GM19397 (cell line): Measurements from ENCODE around the gene SINHCAF.

Experiments
- ATAC-seq: cut with Tn5 transposase; IDR thresholded peaks from one replicate; pipeline ENCODE4 v1.9.1; 2021; ENCODE audit warnings: mild to moderate bottlenecking, moderate library complexity; ENCODE audit not compliant: unreplicated experiment

SINHCAF gene

DNA sequence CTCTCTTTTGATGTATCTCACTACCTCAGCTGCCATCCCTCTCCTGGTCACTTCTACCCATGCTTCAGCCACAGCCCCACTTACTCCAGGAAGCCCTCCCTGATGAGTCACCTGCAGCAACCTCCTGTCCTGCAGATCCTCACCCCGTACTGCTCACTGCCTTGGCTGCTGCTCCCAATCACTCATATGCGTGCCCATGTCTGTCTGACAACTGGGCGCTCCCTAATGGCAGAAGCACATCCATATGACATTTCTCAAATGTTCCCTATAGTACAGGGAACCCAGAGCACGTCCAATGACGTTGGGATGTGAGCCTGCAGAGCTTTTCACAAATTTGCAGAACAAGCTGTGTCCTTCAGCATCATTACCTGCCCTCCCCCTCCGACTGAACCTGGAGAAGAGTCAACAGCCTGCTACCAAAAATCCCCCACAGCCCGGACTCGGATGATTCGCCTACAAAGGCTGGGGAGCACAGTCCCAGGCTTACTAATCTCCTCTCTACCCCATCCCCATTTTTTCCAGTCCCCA, 90.0 kb downstream of the SINHCAF start:
- ATAC-seq = no peak

DNA sequence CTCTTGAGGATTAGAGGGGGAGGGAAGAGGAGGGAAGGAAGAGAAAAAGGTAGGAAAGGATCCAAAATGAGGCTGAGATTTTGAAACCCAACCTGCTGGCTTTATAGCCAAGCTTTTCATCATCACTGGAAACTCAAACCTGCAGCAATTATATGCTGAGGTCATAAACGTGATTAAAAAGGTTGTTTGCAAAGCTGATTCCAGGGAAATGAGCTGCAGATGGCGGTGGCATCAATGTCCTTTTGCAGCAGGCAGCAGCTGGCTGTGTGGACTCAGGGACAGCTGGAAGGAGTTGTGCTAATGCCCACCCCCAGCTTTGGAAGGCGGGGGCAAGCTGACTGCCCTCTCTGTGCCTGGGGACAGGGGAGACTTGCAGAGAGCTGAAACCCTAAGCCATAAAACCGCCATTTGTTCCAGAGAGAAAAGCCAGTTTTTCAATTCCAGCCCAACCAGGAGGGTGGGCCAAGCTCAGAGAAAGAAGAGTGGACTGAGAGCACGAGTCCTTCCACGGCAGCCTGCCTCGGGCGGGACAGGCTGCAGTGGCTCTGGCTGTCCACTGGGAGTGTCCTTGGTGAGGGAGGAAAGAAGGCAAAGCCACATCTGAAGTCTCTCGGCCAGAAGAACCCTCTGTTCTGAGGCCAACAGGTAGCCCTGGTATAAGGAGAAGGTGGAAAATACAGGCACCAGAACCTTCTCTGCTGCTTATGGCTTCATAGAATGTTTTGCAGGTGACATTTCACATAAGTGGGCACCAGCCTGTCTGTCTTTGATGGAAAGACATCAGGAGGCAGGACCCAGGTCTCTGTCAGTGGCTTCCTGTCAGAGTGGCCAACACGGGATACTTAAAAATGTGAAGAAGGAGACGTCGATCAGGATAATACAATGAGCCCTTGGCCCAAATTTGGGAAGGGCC, 90.7 kb downstream of the SINHCAF start:
- no peak for ATAC-seq

DNA sequence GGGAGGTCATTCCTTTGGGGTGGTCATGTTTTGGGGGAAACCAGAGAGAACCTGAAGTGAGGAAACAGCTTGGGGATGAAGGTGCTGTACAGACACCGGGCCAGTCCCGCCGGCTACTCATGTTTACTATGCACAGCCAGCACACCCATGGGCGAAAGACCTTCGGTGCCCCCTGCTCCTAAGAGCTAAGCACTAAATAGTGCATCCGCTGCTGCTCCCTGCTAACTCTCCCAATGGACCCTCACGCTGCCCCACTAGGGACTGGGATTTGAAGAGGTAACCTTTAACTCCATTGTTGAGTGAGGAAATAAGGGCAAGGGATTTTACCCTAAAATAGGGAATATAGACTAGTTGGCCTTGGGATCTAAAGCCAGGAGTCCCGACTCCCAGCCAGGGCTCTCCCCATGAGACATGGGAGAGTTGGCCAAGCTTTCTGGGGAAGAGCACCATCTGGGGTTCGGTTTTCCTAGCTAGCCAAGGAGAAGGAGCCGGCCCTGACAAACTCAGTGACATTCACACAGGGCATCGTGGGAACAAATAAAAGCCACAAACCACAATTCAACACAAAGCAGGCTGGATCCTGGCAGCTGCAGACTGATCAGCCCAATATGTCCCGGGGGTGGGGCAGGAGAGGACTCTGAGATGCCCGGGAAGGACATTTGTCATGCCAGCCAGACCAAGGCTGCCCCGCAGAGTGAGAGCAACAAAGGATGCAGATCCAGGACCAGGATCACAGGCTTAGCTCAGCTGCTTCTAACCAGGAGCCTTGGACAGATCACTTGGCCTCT, 91.7 kb downstream of the SINHCAF start:
- ATAC-seq = no peak

DNA sequence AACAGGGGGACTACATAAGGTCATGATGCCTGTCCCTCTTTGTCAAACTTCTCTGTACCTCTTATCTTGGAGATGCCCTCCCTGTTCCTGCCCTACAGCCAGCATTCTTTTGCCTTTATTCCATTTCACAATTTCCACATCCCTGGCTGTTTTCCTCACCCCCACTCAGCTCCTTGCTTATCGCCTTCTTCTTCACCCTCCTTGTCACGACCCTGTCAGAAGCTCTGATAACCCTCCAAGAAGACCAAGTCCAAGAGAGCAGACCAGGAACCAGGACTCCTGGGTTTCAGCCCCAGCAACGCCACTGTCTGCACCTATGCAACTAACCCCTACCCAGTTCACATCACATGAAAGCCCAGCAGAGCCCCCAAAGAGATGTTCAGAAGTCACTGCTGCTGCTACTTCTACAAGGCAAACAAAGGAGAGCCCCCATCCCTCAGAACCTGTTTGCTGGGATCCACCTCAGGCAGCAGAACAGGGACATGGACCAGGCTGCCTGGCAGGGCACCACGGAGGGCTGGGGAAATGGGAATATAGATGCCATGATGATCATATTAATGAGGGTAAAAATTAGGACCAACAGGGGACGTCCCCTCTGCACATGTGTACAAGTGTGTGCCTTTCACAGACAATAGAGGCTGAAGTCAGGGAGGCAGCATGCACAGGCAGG, 92.8 kb downstream of the SINHCAF start:
- ATAC-seq = no peak

DNA sequence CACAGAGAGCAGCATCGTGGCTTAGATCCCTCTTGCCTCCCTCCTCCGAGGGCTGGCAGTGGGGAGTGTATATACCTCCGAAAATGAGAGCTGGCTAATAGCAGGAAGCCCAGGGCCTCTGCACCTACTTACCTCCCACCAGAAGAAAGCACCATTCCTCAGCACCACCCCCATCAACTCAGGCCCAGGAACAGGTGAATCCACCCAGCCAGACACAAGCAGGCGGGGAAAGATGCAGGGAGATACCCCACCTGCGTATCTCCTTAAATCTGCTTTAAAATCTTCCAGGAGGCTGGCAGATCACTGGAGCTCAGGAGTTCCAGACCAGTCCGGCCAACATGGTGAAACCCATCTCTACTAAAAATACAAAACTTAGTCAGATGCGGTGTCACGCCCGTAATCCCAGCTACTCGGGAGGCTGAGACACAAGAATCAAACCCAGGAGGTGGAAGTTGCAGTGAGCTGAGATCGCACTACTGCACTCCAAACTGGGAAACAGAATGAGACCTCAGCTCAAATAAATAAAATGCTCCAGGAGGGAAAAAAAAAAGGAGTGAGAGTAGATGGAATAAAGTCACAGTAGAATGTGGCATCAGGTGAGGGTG, 93.5 kb downstream of the SINHCAF start:
- no peak for ATAC-seq

DNA sequence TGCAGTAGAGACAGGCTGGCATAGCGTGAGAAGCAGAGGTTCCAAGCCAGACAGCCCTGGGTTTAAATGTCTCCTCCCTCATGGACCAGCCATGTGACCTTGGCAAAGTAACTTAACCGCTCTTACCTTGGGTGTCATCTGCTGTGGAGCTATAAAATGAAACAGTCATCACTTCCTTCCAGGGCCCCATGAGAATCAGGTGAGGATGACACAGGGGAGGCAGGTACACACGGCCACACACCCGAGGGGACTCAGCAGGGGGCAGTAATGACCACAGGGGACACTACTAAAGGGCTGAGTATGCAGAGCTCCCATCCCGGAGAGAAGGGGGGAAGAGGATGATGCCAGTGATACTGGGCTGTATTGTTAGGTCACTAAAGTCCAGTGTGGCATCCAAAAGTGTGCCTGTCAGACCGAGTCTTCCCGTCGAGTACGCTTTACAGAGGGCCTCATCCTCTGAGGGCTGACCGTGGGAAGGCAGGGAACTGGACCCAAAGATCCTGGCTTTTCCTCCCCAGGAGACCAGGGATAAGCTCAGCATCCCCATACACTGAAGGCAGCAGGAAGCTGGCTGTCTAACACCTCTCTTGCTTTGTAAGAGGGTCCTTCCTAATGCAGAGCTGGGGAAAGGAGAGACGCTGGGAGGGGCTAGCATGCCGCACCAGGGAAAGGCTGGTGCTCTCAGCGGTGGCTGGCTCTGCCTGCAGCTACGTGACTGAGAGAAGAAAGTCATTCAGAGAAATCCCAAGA, 94.2 kb downstream of the SINHCAF start:
- ATAC-seq = no peak
